GM18498 (cell line): ENCODE data around the gene CLDN7.
A peak's percentile ranks its signal among the peaks of the same experiment; 100 is the strongest.

Experiments used
- ATAC-seq: cut with Tn5 transposase; IDR thresholded peaks from one replicate; pipeline ENCODE4 v1.9.1; 2021; ENCODE audit warnings: mild to moderate bottlenecking, moderate library complexity; ENCODE audit not compliant: unreplicated experiment

CLDN7 gene

DNA sequence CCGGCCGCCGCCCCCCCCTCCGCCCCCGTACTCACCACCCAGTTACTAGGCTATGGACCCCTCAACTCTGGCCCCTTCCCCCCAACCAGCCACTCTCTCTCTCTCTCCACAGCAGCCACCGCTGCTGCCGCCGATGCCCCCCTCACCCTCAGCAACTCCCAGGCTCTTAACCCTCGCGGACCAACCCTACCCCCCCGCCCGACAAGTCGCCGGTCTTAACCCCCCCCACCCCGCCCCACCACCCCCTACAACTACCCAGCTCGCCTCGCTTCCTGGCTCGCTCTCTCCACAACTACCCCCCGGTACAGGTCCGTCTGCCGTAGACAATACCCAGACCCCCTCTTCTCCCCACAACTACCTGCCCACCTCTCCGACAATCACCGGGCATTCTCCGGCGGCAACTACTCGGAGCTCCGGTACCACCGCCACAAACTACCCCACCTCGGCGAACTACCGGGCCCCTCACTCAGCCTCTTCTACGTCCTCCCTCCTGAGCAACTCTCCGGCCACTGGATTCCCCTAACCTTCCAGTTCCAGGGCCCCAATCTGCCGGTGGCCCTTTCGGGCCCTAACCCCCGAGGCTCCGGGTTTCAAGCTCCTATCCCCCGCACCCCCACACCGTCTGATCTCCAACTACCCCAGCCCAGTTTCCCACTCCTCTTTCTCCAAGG lies 23.7 kb downstream of the CLDN7 start:
- no peak for ATAC-seq

DNA sequence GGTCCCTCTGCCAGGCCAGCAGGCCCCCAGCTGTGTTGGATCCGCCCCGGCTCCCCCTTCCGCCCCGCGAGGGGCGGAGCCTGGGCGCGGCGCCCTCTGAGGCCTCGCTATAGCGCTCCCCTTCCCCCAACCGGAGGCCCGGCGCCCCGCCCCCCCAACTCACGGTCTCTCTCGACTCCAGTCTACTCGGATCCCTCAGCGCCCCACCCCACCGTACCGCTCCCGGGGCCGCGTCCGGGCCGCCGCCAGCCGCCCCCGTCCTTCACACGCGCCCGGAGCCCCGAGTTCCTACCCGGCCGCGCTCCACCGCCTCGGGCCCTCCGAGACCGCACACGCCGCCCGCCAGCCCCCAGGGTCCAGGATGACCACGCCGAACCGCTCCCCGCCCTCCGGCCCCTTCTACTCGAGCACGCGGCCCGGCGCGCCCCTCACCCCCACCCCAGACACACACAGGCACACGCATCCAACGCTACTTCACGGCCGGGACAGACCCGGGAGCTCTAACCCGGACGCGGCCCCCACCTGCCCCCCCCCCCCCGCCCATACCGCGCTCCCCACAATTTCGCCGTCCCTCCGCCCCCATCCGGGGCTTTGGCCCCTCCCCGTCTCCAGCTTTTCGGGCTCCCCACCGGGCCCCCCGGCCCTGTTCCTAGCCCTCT lies 24.4 kb downstream of the CLDN7 start:
- no peak for ATAC-seq

DNA sequence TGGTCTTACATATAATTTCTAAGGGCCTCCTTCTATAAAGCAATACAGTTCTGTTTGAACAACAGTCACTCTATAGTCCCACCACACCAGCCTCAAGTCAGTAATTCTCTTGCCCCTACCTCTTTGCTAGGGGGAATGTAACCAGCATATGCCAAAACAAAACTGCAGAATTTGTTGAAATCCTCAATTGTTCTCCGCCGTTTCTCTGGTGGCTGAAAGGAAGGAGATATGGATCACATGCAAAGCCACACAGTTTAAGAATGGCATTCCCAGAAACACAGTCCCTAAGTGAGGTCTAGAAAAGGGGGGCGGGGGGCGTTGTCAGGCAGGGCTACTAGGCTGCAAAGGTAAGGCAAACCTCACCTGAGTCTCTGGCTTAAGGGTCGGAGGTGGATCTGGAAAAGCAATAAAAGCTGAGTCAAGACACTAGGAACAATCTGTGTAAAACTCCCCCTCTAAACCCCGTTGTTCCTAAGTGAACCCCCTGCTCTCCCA lies 25.0 kb downstream of the CLDN7 start:
- ATAC-seq: no peak

DNA sequence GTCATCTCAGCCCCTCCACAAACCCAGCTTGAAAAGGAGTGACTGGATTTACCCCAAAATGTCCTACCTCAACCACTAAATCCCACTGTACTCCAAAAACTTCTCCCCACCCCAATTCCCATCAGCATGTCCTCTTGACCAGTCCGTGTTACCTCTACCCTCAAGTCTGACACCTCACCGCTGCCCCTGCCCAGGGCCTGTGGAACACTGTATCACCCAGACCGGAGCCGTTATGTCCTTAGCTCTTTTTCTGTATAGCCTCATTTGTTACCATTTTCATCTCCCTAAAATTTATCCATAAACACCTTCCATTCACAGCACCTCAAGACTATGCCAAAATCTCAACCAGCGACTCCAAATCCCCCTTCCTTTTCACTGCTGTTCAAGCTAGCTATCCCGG lies 25.5 kb downstream of the CLDN7 start:
- ATAC-seq: no peak

DNA sequence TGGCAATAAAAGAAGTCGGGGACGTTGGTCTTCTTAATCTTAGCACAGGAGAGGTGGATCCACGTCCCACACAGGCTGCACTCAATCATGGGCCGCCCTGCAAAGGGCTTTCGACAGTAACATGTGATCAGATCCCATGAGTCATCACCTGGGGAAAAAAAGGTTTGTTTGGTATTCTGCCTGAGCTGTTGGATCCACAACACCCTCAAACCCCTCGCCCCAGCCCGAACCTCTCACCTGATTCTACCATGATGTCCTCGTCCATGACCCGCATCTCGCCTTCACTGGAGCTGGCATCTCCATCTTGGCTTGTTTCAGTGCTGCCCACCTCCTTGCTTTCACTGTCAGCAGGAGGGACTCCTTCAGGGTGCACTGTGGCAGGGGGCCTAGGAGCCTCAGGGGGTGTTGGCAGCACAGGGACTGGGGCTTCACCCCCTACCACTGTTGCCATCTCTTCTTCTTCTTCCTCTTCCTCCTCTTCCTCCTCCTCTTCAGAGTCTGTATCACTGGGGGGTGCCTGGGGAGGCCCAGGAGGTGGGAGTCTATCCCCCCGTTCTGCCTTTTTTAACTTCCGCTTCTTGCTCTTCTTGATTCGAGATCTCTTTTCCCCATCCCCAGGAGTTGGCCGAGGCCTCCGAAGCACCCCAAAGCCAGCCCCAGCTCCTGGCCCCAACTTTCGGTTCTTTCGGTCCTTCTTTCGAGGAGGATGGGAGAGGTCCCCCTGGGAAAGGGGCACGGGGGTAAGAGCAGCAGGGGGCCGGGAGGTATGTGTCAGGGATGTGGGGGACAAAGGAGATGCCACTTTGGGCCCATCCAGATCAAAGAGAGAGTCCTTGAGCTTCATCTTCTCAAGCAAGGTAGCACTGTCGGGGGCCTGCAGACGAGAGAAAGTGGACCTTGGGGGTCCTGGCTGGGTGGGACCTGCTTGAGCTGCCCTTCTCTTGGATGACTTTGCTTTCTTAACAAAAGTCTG lies 26.3 kb downstream of the CLDN7 start:
- no peak for ATAC-seq

DNA sequence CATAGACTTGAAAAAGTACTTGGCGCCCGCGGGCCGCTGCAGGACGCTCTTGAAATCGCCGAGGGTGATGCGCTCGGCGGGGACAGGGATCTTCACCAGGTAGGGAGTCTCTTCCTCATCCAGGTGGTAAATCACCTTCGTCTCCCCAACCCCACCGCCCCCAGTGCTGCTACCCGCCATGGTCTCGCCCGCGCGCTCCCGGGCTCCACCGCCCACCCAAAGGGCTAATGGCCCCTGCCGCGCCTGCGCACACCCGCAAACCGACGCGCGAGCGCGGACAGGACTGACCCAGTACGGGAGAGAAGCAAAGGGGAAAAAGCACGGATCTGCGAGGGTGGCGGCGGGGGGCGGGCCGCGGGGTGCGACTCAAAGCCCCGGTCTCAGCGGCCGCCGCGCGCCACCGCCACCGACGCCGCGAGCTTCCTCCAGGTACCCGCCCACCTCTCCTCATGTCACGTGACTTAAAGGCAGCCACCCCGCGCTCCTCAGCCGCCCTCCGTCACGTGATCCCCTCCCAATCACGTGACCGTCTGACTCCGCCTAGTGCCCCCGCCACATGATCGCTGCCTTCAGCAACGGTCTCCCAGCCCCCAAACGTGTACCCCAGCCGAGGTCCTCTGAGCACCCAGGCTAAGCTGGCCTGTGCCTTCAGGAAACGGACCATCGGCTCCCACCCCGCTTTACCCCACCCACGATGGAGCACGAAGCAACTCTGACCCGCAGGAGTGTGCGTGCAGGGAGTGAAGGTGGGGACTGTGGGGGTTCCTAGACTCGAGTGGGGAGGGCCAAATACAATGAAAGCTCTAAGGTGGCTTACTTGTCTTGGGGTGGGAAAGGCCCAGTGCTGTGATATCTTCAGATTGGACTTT lies 28.0 kb downstream of the CLDN7 start, which contains the start of gene DVL2:
TSS of gene DVL2 (minus strand) at position 435 of the 869 bp plus-strand sequence. CDS start at position 180, 255 bp downstream.
- ATAC-seq: peak; percentile 62

DNA sequence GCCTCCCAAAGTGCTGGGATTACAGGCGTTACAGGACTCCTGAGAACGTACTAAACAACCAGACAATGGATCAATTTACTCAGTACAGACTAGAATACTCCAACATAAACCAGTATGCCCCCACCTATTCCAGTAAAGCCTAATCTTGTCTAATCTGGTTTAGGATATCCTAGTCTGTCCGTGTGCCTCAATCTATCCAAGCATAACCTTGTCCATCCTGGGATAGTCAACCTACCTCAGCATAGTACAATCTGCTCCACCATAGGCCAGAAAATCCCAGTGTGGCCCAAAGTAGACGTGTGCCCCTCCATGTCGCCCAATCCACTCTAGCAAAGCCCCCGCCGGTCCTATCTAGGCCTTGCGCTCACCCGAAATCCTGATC lies 28.6 kb downstream of the CLDN7 start:
- no peak for ATAC-seq

DNA sequence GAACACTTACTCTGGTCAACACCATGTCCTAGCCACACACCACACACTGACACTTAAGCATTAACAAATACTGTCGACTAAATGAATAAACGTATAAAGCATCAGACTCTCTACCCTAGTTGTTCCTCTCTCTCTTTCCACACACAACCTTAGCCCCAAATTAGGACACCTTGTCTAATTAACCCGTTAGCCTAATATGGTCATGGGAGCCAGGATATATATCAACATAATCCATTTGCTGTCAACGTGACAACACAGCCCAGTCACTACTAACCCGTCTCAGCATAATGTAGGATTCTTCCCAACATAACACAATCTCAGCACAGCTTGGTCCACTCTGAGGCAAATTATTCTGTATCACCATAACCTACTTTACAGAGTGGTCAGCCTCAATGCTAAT lies 30.2 kb downstream of the CLDN7 start:
- no peak for ATAC-seq

DNA sequence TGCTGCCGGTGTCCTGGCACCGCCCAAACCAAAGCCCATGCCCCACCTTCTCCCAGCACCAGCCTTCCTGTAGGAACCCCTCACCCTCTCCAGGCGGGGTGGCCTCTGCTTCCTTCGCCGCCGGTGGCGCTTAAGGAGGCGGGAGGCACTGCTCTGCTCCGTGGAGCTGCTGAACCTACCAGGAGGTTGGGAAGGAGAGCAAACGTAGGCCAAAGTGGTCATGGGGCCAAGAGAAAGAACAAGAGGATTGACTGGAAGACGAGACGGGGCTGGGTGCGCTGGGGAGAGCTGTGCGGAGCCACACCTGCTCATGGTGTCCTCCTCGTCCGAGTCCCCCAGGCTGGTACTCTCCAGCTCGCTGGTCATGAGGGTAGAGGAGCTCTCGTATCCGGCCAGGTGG lies 32.8 kb downstream of the CLDN7 start:
- no peak for ATAC-seq

DNA sequence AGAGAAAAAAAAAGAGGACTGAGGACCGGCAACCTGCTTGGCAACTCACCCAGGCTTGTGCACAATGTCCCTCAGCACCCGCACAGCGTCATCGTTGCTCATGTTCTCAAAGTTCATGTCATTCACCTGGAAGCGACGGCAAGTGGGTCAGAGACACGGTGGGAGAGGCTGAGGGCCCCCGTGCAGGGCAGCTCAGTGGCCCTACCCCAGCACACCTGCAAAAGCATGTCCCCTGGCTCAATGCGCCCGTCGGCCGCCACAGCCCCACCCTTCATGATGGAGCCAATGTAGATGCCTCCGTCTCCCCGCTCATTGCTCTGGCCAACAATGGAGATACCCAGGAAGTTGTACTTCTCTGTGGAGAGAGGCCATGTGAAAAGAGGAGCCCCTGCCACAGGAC lies 33.4 kb downstream of the CLDN7 start:
- no peak for ATAC-seq

DNA sequence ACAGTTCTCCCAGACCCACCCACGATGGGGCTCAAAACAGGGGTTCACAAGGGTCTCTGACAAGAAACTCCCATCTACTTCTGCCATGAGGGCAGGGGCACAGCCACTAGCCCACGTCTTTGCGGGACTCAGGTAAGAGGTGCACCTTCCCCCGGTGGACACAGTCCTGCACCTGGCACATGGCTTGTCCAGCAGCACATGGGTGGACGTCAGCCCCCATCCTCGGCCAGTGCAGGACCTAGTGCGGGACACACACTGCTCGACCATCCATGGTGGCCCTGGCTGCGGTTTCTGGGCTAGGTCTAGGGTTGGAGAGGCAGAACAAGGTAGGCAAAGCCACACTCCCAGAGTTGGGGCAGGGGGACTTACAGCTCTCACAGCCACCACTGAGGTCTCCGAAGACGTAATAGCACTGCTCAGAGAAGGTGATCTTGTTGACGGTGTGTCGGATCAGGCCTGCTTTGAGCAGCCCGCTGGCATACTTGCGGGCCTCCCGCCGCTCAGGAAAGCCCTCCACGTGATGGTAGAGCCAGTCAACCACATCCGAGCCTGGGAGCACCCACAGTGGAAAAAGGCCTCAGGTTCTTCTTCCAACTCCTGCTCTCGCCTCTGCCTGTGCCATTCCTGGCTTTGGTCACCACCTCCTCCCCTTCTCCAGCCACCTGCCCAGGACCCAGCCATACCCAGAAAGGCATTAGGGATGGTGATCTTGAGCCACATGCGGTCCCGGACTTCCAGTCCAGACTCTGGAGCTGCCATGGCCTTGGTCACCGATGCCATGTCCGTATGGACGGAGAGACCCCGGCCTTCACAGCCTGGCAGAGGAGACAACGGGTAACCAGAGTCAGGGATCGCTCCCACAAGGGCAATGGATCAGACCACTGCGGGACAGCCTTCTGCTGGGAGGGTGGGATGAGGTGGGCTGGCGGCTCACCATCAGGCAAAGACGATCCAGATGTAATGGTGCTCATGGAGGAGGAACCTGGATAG lies 35.3 kb downstream of the CLDN7 start:
- ATAC-seq: no peak

DNA sequence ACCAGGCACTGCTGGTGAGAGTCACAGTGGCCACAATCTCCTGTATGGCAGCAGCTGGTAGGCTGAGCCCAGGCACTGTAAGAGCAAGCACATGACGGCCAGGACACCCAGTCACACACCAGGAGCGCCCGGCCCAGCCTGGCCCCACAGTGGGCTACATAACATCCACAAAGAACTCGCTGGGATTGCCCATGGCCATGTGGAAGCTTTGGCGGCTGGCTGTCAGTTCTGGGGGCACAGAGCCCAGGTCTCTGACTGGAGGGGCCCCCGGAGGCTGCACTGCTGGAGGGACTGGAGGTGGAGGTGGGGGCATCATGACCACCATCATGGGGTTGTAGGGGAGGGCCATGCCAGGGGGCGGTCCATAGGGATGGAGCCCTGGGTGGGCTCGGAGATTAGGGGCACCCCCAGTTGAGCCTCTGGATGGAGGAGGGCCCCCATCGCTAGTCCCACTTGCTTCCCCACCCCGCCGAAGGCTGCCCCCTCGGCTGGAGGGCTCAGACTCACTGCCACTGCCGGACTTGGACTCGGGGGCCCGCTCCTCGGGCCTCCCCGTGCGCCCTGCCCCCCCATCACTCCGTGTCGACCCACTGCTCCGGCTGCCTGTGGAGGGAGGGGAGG lies 36.5 kb downstream of the CLDN7 start:
- ATAC-seq: no peak

DNA sequence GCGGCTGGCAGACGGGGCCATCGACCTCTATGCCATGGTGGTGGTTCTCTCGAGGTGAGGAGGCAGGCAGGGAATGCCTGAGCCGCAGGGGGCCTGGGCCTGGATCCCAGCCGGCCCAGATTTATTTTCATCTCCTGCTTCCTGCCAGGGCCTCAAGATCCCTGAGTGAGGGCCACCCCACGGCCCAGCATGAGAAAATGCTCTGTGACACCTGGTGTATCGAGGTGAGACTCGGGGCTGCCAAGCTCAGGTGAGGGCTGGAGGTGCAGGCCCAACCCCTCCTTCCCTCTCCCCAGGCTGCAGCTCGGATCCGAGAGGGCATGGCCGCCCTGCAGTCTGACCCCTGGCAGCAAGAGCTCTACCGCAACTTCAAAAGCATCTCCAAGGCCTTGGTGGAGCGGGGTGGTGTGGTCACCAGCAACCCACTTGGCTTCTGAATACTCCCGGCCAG lies 37.6 kb downstream of the CLDN7 start:
- no peak for ATAC-seq

DNA sequence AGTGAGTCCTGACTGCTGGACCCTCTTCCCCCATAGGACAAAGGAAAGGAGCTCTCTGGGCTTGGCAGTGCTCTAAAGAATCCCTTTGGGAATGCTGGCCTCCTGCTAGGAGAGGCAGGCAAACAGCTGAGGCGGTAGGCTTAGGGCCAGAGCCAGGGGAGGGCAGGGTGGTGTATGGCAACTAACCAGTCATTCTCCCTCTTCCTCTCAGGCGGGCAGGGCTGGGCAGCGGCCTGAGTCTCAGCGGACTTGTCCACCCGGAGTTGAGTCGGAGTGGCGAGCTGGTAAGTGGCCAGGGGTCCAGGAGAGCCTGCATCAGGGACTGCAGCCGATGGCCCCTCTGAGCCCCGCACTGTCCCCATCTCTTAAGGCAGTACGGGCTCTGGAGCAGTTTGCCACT lies 38.2 kb downstream of the CLDN7 start:
- ATAC-seq: no peak

DNA sequence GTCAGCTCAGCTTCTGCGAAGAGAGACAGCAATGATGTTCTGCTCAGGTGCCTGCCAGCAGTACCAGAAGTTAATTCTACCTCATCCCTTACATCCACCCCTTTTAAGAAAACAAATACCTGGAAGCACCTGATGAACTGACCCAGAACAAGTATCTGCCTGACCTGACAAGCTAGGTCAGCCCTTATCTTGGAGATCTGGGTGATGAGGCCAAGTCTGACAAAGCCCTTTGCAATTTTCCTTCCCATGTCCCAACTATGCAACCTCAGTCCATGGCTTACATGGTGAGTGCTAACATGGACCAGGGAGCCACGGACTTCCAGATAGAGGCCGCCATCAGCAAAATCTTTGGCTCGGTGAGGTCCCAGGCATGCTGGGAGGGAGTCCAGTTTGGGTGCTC lies 38.9 kb downstream of the CLDN7 start:
- ATAC-seq: no peak

DNA sequence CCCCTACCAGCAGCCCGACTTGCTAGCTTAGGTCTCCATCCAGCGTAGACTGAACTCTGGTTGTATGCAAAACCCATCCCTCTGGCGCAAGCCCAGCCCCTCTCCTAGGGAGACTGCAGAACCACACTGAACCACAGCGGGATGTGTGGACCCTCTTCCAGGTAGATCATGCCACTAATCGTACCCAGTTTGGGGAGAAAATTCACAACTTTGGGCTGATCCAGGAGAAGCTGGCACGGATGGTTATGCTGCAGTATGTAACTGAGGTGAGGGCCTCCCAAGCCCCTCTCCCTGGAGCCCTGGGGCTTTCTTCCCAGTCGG lies 39.3 kb downstream of the CLDN7 start:
- no peak for ATAC-seq

DNA sequence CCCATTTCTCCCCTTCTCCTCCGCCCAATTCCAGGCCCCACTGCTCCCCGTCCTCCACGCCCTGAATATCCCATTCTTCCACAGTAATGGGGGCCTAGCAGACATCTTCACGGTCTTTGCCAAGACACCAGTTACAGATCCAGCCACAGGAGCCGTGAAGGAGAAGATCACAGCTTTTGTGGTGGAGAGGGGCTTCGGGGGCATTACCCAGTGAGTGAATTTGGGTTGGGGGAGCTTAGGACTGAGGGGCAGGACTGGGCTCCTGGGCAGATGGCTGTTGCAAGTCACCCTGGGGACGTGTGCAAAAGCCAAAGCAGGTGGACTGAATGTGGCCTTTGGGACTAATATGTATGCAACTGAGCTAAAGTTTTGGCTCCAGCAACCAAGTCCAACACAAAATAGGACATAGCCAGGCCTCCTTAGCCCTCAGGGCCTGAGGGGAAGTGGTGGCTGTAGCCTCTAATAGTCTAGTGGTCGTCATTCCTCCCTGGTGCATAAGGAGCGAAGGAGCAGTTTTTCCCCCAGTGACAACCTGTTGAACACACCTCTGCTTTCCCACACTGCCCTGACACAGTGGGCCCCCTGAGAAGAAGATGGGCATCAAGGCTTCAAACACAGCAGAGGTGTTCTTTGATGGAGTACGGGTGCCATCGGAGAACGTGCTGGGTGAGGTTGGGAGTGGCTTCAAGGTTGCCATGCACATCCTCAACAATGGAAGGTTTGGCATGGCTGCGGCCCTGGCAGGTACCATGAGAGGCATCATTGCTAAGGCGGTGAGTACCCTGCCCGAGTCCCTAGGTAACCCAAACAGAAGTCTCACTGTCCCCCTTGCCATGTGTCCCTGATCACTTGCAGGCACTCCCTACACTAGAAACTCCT lies 39.9 kb downstream of the CLDN7 start:
- ATAC-seq: no peak
